Osteocyte (in vitro differentiated cells): ENCODE measurements around the gene C1QTNF12. TPM values are rescaled to one million over a fixed set of nuclear protein-coding genes. Genes with fewer than 3 reads are reported as not detected.

ENCODE experiments used
- DNase-seq: peaks from one replicate; pipeline ENCODE4 v3.0.0; 2021; ENCODE audit warnings: mixed read lengths; ENCODE audit not compliant: unreplicated experiment; ENCODE audit errors: extremely low spot score
- H3K27ac Mint-ChIP-seq: one replicate; pipeline ENCODE4 v1.8.0; 2021; ENCODE audit warnings: mild to moderate bottlenecking, mixed read lengths; ENCODE audit not compliant: unreplicated experiment
- H3K27me3 Mint-ChIP-seq: one replicate; pipeline ENCODE4 v1.8.0; 2021; ENCODE audit warnings: mixed read lengths; ENCODE audit not compliant: unreplicated experiment
- H3K36me3 Mint-ChIP-seq: one replicate; pipeline ENCODE4 v1.8.0; 2021; ENCODE audit warnings: mixed read lengths; ENCODE audit not compliant: unreplicated experiment
- H3K4me1 Mint-ChIP-seq: one replicate; pipeline ENCODE4 v1.8.0; 2021; ENCODE audit warnings: mixed read lengths; ENCODE audit not compliant: unreplicated experiment
- H3K4me3 Mint-ChIP-seq: one replicate; pipeline ENCODE4 v1.8.0; 2021; ENCODE audit warnings: mild to moderate bottlenecking, moderate library complexity, mixed read lengths; ENCODE audit not compliant: unreplicated experiment
- H3K9me3 Mint-ChIP-seq: one replicate; pipeline ENCODE4 v1.8.0; 2021; ENCODE audit warnings: mixed read lengths; ENCODE audit not compliant: unreplicated experiment
- CTCF ChIP-seq: fragments of 200-600 bp; sonication (generic); IDR thresholded peaks from 2 replicates; pipeline ENCODE4 v1.5.0; 2021; ENCODE audit warnings: antibody characterized with exemption, mild to moderate bottlenecking, moderate library complexity
- total RNA-seq: library from RNA; stranded (reverse); gene quantifications from 2 replicates; pipeline ENCODE4 v1.2.1, GENCODE V29; 2021

C1QTNF12 gene
- total RNA-seq, 1 donor from 2014 or later: 3.6 TPM

GRCh38 chr1:1226566-1227362 lies 19.8 kb downstream of the C1QTNF12 start:
- Mint-ChIP-seq H3K27ac (no peak overlapping the region), H3K4me1 (peaks cover 17% of the 10 kb centered on the region), H3K27me3 (no peaks in the 10 kb centered on the region), H3K36me3 (peaks cover 23% of the 10 kb centered on the region), H3K9me3 (no peaks in the 10 kb centered on the region), H3K4me3 (no peak overlapping the region)
- no peak for DNase-seq
- TF ChIP-seq CTCF: no peak

- peaks cover 15% of the 10 kb centered on the region for H3K4me1 Mint-ChIP-seq
- no peaks in the 10 kb centered on the region for H3K27me3 Mint-ChIP-seq
- H3K27ac Mint-ChIP-seq: no peak overlapping the region
Measured at GRCh38 chr1:1225913-1226312, 20.6 kb downstream of the C1QTNF12 start.

GRCh38 chr1:1225238-1225845 lies 21.2 kb downstream of the C1QTNF12 start:
- no peak overlapping the region for H3K27ac Mint-ChIP-seq
- no peak for TF ChIP-seq CTCF
- no peak overlapping the region for H3K4me3 Mint-ChIP-seq
- peaks cover 30% of the 10 kb centered on the region for H3K36me3 Mint-ChIP-seq
- no peak for DNase-seq
- H3K9me3 Mint-ChIP-seq: no peaks in the 10 kb centered on the region
- H3K4me1 Mint-ChIP-seq: peaks cover 9% of the 10 kb centered on the region
- H3K27me3 Mint-ChIP-seq: no peaks in the 10 kb centered on the region

More at GRCh38 chr1:1225913-1226312, 20.6 kb downstream of the C1QTNF12 start:
- Mint-ChIP-seq H3K36me3 (peaks cover 27% of the 10 kb centered on the region), H3K9me3 (no peaks in the 10 kb centered on the region), H3K4me3 (no peak overlapping the region)
- no peak for DNase-seq
- no peak for TF ChIP-seq CTCF

- H3K9me3 Mint-ChIP-seq: no peaks in the 10 kb centered on the region
- peaks cover 28% of the 10 kb centered on the region for H3K36me3 Mint-ChIP-seq
- no peak for TF ChIP-seq CTCF
- DNase-seq: no peak
- H3K27me3 Mint-ChIP-seq: no peaks in the 10 kb centered on the region
- no peak overlapping the region for H3K27ac Mint-ChIP-seq
- no peaks in the 10 kb centered on the region for H3K4me1 Mint-ChIP-seq
- H3K4me3 Mint-ChIP-seq: no peak overlapping the region
Measured at GRCh38 chr1:1223891-1224290, 22.6 kb downstream of the C1QTNF12 start.

- Mint-ChIP-seq H3K27ac (no peak overlapping the region), H3K27me3 (no peaks in the 10 kb centered on the region), H3K36me3 (peaks cover 28% of the 10 kb centered on the region), H3K4me1 (no peaks in the 10 kb centered on the region), H3K9me3 (no peaks in the 10 kb centered on the region), H3K4me3 (no peak overlapping the region)
- no peak for TF ChIP-seq CTCF
- no peak for DNase-seq
Measured at GRCh38 chr1:1223321-1223720, 23.2 kb downstream of the C1QTNF12 start.
